GM12878 (cell line): Measurements from ENCODE around the gene WNT9B. TPM values are rescaled to one million over a fixed set of nuclear protein-coding genes. Genes with fewer than 3 reads are reported as not detected.

Experiments
- ATAC-seq: fragments of 200-7000 bp; cut with Tn5 transposase; 3 replicates; pipeline ENCODE4 v1.9.1; 2020; ENCODE audit warnings: mild to moderate bottlenecking, moderate library complexity
- BruUV-seq: library from RNA; stranded (reverse); fragments of 400-500 nt; replicated peaks from 2 replicates; lab custom pipeline; 2021; lab: Mats Ljungman, UMichigan
- CTCF ChIA-PET: fragments of 300-600 bp; sonication (Branson Sonifier 250); formaldehyde crosslinking; extraction: SDS; loops from one replicate; lab custom pipeline; 2021; ENCODE audit warnings: inconsistent platforms; lab: Yijun Ruan, JAX
- POLR2A ChIA-PET: fragments of 350-600 bp; formaldehyde crosslinking; extraction: SDS; loops from one replicate; lab custom pipeline; 2021; ENCODE audit warnings: inconsistent platforms; lab: Charles Lee
- RAD21 ChIA-PET: fragments of 300-600 bp; sonication (Branson Sonifier 250); formaldehyde crosslinking; loops from one replicate; lab custom pipeline; 2023; ENCODE audit warnings: antibody characterized with exemption; ENCODE audit not compliant: unreplicated experiment; lab: Charles Lee
- SMC1A ChIA-PET: fragments of 300-600 bp; sonication (Branson Sonifier 250); formaldehyde crosslinking; loops from one replicate; lab custom pipeline; 2023; ENCODE audit not compliant: unreplicated experiment, uncharacterized antibody; lab: Charles Lee
- DNase-seq: peaks from one replicate; pipeline ENCODE4 v3.0.0-alpha.2; 2011; ENCODE audit warnings: low read depth, low spot score
- FAIRE-seq: peaks from 3 replicates; lab custom pipeline; 2011; peaks lifted over from hg19 to GRCh38; lab: Jason Lieb, UNC
- H2AFZ ChIP-seq: 2 replicates; pipeline ENCODE4 v1.6.0; 2011; ENCODE audit warnings: low read depth, low read length, control low read depth; ENCODE audit not compliant: control insufficient read depth
- H3K27ac ChIP-seq: 2 replicates; pipeline ENCODE4 v1.5.1; 2011; ENCODE audit warnings: control low read depth; ENCODE audit not compliant: control insufficient read depth, insufficient read depth
- H3K27me3 ChIP-seq, 2 experiments: replicated peaks in 1 of 2; 2 replicates each; pipeline versions ENCODE4 v1.6.0 to v1.6.1; 2011; ENCODE audit warnings: low read length in 1 of 2; ENCODE audit not compliant: control insufficient read depth in 2 of 2, insufficient read depth in 2 of 2
- H3K36me3 ChIP-seq, 2 experiments: 2 replicates each; pipeline ENCODE4 v1.5.1; 2011; ENCODE audit warnings: low read length in 1 of 2; ENCODE audit not compliant: control insufficient read depth in 2 of 2, insufficient read depth in 2 of 2
- H3K4me1 ChIP-seq: 2 replicates; pipeline ENCODE4 v1.6.1; 2011; ENCODE audit warnings: mild to moderate bottlenecking, low read length, moderate library complexity, mixed read lengths; ENCODE audit not compliant: control insufficient read depth, insufficient read depth
- H3K4me2 ChIP-seq: 2 replicates; pipeline ENCODE4 v1.6.0; 2011; ENCODE audit warnings: control low read depth; ENCODE audit not compliant: control insufficient read depth, insufficient read depth
- H3K4me3 ChIP-seq: fragments of 200-600 bp; sonication (generic); 2 replicates; pipeline ENCODE4 v1.5.1; 2016
- H3K79me2 ChIP-seq: 2 replicates; pipeline ENCODE4 v1.6.0; 2011; ENCODE audit warnings: low read length; ENCODE audit not compliant: control insufficient read depth, insufficient read depth
- H3K9ac ChIP-seq: 2 replicates; pipeline ENCODE4 v1.8.0; 2011; ENCODE audit warnings: low read length, control low read depth, mixed read lengths; ENCODE audit not compliant: control insufficient read depth, insufficient read depth
- H3K9me3 ChIP-seq: replicated peaks from 3 replicates; pipeline ENCODE4 v1.5.1; 2011; ENCODE audit warnings: mild to moderate bottlenecking, low read length; ENCODE audit not compliant: control insufficient read depth, insufficient read depth
- H4K20me1 ChIP-seq: 2 replicates; pipeline ENCODE4 v1.6.0; 2011; ENCODE audit not compliant: control insufficient read depth, insufficient read depth
- ATF7 ChIP-seq: fragments of 450-650 bp; IDR thresholded peaks from 2 replicates; pipeline ENCODE4 v1.6.1; 2016; ENCODE audit warnings: low read depth, mild to moderate bottlenecking
- BMI1 ChIP-seq: fragments of 450-650 bp; IDR thresholded peaks from 2 replicates; pipeline ENCODE4 v1.6.1; 2016; ENCODE audit warnings: mild to moderate bottlenecking, moderate library complexity, borderline replicate concordance
- DPF2 ChIP-seq: fragments of 450-650 bp; IDR thresholded peaks from 2 replicates; pipeline ENCODE4 v1.6.1; 2017; ENCODE audit warnings: mild to moderate bottlenecking
- KLF5 ChIP-seq: fragments of 450-650 bp; IDR thresholded peaks from 2 replicates; pipeline ENCODE4 v1.6.1; 2014; ENCODE audit warnings: mild to moderate bottlenecking; ENCODE audit not compliant: partially characterized antibody
- MTA3 ChIP-seq: IDR thresholded peaks from 2 replicates; pipeline ENCODE4 v1.6.1; 2012; ENCODE audit warnings: low read length, inconsistent platforms, borderline replicate concordance
- PKNOX1 ChIP-seq: fragments of 450-650 bp; IDR thresholded peaks from 2 replicates; pipeline ENCODE4 v1.6.1; 2016; ENCODE audit warnings: mild to moderate bottlenecking
- PML ChIP-seq: IDR thresholded peaks from 2 replicates; pipeline ENCODE4 v1.6.1; 2012; ENCODE audit warnings: low read length, inconsistent platforms
- RELA ChIP-seq: fragments of 450-650 bp; IDR thresholded peaks from 2 replicates; pipeline ENCODE4 v1.8.0; 2014; ENCODE audit warnings: borderline replicate concordance; ENCODE audit not compliant: partially characterized antibody
- RFX5 ChIP-seq: IDR thresholded peaks from 2 replicates; pipeline ENCODE4 v1.6.1; 2011; ENCODE audit warnings: low read depth, low read length, improper control_type of control experiment
- TBL1XR1 ChIP-seq: IDR thresholded peaks from 2 replicates; pipeline ENCODE4 v1.6.1; 2012; ENCODE audit warnings: low read depth, low read length, improper control_type of control experiment
- WGBS: methylation state at CpG from one replicate; pipeline ENCODE4 v1.1.6; 2016; ENCODE audit warnings: low lambda C conversion rate; ENCODE audit not compliant: insufficient replicate concordance, insufficient coverage; ENCODE audit errors: missing lambda C conversion rate; 5-methylcytosine and 5-hydroxymethylcytosine counted together
- in situ Hi-C: fragments of 300-500 bp; cut with MboI; formaldehyde crosslinking; loops from 9 replicates; pipeline ENCODE4 v1.14.3; 2018; ENCODE audit warnings: mixed read lengths
- intact Hi-C: fragments of 100-400 bp; cut with micrococcal nuclease; formaldehyde crosslinking; loops from one replicate; pipeline ENCODE4 v1.14.2; 2022; ENCODE audit not compliant: unreplicated experiment
- polyA plus RNA-seq, 11 experiments: library from polyadenylated mRNA; depleted of rRNA in 4 of 11; unstranded in 6 of 11; stranded (reverse) in 5 of 11; fragments of >200 nt; fragmentation: Nextera tagmentation in 4 of 11; fragmentation: Illumina TruSeq in 1 of 11; extraction: Ambion mirVana in 4 of 11; extraction: Trizol in 1 of 11; gene quantifications; 1 replicate in 1 of 11; 2 replicates in 10 of 11; pipeline versions ENCODE4 v1.2.1 to v1.2.3, GENCODE V29; 2011 to 2016; ENCODE audit warnings: inconsistent platforms in 2 of 11, missing spikeins in 2 of 11, low read depth in 1 of 11
- total RNA-seq, 4 experiments: library from RNA; depleted of rRNA in 3 of 4; stranded (reverse); fragments of >200 nt in 3 of 4; fragmentation: Illumina TruSeq in 1 of 4; extraction: Trizol in 1 of 4; gene quantifications; 2 replicates each; pipeline versions ENCODE4 v1.2.1 to v1.2.3, GENCODE V29; 2013 to 2021
- TF ChIP-seq, protein P1 (sequence below): IDR thresholded peaks from 2 replicates; pipeline ENCODE4 v1.6.1; 2012; ENCODE audit warnings: mild to moderate bottlenecking, low read depth, low read length
- TF ChIP-seq, protein P2 (sequence below): fragments of 150-350 bp; IDR thresholded peaks from 2 replicates; pipeline ENCODE4 v1.6.1; 2016; ENCODE audit warnings: low read depth, low read length

WNT9B gene
- total and polyA plus RNA-seq, 10 of the 15 experiments (the other 5 are each of a cell fraction or from before 2014, with no cell fraction given), result not detected

GRCh38 chr17:46853896-46854444, 2.6 kb downstream of the WNT9B start:
- Histone ChIP-seq H2AFZ (no peak overlapping the region), H3K27ac (no peak overlapping the region), H3K4me1 (no peaks in the 10 kb centered on the region), H3K9ac (no peak overlapping the region), H3K79me2 (no peaks in the 10 kb centered on the region), H3K9me3 (no peaks in the 10 kb centered on the region), H4K20me1 (no peaks in the 10 kb centered on the region), H3K27me3 (peaks cover 13 to 14% of the 10 kb centered on the region in 2 experiments), H3K36me3 (no peaks in the 10 kb centered on the region), H3K4me2 (no peak overlapping the region), H3K4me3 (no peak overlapping the region)
- DNase-seq (no peak), ATAC-seq (no peak), FAIRE-seq (no peak)
- ChIA-PET RAD21 (no interaction called here), POLR2A (no interaction called here), SMC1A (no interaction called here), CTCF (no interaction called here)
- intact Hi-C loops (no loop called here), in situ Hi-C loops (loop anchor here (10.0 kb wide), 1 partner anchor 59 kb away; no protein-coding TSS in a partner anchor)
- 24% methylated on average over 6 of the region's 6 CpGs for WGBS
- BruUV-seq, result no TSS peak
- TF ChIP-seq RELA, result no peak
- no peak for TF ChIP-seq KLF5
- no peak for TF ChIP-seq DPF2
- TF ChIP-seq BMI1, result no peak
- TF ChIP-seq TBL1XR1, result no peak
- TF ChIP-seq, protein P1, sequence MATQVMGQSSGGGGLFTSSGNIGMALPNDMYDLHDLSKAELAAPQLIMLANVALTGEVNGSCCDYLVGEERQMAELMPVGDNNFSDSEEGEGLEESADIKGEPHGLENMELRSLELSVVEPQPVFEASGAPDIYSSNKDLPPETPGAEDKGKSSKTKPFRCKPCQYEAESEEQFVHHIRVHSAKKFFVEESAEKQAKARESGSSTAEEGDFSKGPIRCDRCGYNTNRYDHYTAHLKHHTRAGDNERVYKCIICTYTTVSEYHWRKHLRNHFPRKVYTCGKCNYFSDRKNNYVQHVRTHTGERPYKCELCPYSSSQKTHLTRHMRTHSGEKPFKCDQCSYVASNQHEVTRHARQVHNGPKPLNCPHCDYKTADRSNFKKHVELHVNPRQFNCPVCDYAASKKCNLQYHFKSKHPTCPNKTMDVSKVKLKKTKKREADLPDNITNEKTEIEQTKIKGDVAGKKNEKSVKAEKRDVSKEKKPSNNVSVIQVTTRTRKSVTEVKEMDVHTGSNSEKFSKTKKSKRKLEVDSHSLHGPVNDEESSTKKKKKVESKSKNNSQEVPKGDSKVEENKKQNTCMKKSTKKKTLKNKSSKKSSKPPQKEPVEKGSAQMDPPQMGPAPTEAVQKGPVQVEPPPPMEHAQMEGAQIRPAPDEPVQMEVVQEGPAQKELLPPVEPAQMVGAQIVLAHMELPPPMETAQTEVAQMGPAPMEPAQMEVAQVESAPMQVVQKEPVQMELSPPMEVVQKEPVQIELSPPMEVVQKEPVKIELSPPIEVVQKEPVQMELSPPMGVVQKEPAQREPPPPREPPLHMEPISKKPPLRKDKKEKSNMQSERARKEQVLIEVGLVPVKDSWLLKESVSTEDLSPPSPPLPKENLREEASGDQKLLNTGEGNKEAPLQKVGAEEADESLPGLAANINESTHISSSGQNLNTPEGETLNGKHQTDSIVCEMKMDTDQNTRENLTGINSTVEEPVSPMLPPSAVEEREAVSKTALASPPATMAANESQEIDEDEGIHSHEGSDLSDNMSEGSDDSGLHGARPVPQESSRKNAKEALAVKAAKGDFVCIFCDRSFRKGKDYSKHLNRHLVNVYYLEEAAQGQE, result no peak
- no peak for TF ChIP-seq MTA3
- TF ChIP-seq, protein P2, sequence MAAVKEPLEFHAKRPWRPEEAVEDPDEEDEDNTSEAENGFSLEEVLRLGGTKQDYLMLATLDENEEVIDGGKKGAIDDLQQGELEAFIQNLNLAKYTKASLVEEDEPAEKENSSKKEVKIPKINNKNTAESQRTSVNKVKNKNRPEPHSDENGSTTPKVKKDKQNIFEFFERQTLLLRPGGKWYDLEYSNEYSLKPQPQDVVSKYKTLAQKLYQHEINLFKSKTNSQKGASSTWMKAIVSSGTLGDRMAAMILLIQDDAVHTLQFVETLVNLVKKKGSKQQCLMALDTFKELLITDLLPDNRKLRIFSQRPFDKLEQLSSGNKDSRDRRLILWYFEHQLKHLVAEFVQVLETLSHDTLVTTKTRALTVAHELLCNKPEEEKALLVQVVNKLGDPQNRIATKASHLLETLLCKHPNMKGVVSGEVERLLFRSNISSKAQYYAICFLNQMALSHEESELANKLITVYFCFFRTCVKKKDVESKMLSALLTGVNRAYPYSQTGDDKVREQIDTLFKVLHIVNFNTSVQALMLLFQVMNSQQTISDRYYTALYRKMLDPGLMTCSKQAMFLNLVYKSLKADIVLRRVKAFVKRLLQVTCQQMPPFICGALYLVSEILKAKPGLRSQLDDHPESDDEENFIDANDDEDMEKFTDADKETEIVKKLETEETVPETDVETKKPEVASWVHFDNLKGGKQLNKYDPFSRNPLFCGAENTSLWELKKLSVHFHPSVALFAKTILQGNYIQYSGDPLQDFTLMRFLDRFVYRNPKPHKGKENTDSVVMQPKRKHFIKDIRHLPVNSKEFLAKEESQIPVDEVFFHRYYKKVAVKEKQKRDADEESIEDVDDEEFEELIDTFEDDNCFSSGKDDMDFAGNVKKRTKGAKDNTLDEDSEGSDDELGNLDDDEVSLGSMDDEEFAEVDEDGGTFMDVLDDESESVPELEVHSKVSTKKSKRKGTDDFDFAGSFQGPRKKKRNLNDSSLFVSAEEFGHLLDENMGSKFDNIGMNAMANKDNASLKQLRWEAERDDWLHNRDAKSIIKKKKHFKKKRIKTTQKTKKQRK, result no peak
- no peak for TF ChIP-seq PKNOX1
- no peak for TF ChIP-seq PML
- no peak for TF ChIP-seq RFX5
- TF ChIP-seq ATF7, result no peak
